Fibroblast of lung (primary cell): ENCODE data around the gene STAT3.

Source experiments
- CTCF ChIP-seq, 2 donors: IDR thresholded peaks in 1 of 2; conservative IDR thresholded peaks in 1 of 2; 1 replicate in 1 of 2; 2 replicates in 1 of 2; pipeline ENCODE4 v1.5.1; 2011 to 2012; ENCODE audit warnings: low read length in 2 of 2, control low read depth in 1 of 2, inconsistent platforms in 1 of 2, low read depth in 1 of 2, mild to moderate bottlenecking in 1 of 2
- EZH2 ChIP-seq: IDR thresholded peaks from 2 replicates; pipeline ENCODE4 v1.5.1; 2012; ENCODE audit warnings: low read length, control low read depth, mild to moderate bottlenecking; ENCODE audit errors: missing control alignments

- TF ChIP-seq CTCF (conservative IDR thresholded peaks at IDR 0.05 in 1 of 2, IDR thresholded peaks at IDR 0.05 in 1 of 2; ENCODE audit: low read depth in 1 of 2, low read length in 2 of 2) = no peak
- TF ChIP-seq EZH2 = no peak
These were observed 108.2 kb downstream of the STAT3 start for GRCh38 chr17:42279776-42280630.
